Thyroid gland (tissue), 4 donors: ENCODE results near the gene RARB. TPM values are rescaled to one million over a fixed set of nuclear protein-coding genes. Genes with fewer than 3 reads are reported as not detected.

Experiments
- DNase-seq, 2 donors: peaks; one replicate each; pipeline ENCODE4 v3.0.0-alpha.2; 2019
- H3K27ac ChIP-seq, 3 donors: fragments of 200-600 bp; sonication (generic); 1 replicate in 2 of 3; 2 replicates in 1 of 3; pipeline ENCODE4 v1.5.1; 2016 to 2019; ENCODE audit warnings: mild to moderate bottlenecking in 1 of 3, moderate library complexity in 1 of 3
- H3K27me3 ChIP-seq: fragments of 200-600 bp; sonication (generic); one replicate; pipeline ENCODE4 v1.5.1; 2019
- H3K36me3 ChIP-seq, 2 donors: fragments of 200-600 bp; sonication (generic); one replicate each; pipeline ENCODE4 v1.5.1; 2016 to 2019
- H3K4me1 ChIP-seq, 2 donors: fragments of 200-600 bp; sonication (generic); one replicate each; pipeline ENCODE4 v1.5.1; 2017 to 2019
- H3K4me3 ChIP-seq, 3 donors: fragments of 200-600 bp; sonication (generic); replicated peaks in 1 of 3; 1 replicate in 2 of 3; 2 replicates in 1 of 3; pipeline ENCODE4 v1.5.1; 2016; ENCODE audit warnings: mild to moderate bottlenecking in 1 of 3
- H3K9me3 ChIP-seq: fragments of 200-600 bp; sonication (generic); one replicate; pipeline ENCODE4 v1.5.1; 2017
- CTCF ChIP-seq, 6 experiments: fragments of 200-600 bp in 3 of 6; fragments of 450-650 bp in 3 of 6; sonication (generic) in 3 of 6; IDR thresholded peaks; one replicate each; pipeline ENCODE4 v1.5.1; 2016 to 2019; ENCODE audit warnings: antibody characterized with exemption in 6 of 6, mild to moderate bottlenecking in 2 of 6, inconsistent platforms in 1 of 6, moderate library complexity in 1 of 6
- POLR2A ChIP-seq, 2 donors: fragments of 450-650 bp; IDR thresholded peaks; one replicate each; pipeline ENCODE4 v1.6.1; 2017; ENCODE audit warnings: antibody characterized with exemption in 2 of 2, mild to moderate bottlenecking in 2 of 2, moderate library complexity in 1 of 2
- WGBS, 2 donors: methylation state at CpG; one replicate each; pipeline ENCODE4 v1.1.5; 2017; 5-methylcytosine and 5-hydroxymethylcytosine counted together
- intact Hi-C: fragments of 100-400 bp; cut with DNase I; formaldehyde crosslinking; loops from one replicate; pipeline ENCODE4 v1.15.1; 2023
- small RNA-seq: library from RNA; depleted of rRNA; stranded (forward); fragments of <200 nt; gene quantifications from one replicate; pipeline ENCODE3, GENCODE V24; 2016
- total RNA-seq, 4 donors: library from RNA; depleted of rRNA; stranded (reverse); fragments of >200 nt; gene quantifications; one replicate each; pipeline ENCODE4 v1.2.3, GENCODE V29; 2016

Gene RARB
- total RNA-seq, 4 donors from 2014 or later = 13.6 to 31.5 (median 20.5) TPM

- Histone ChIP-seq H3K4me3 (no peak overlapping the region), H3K36me3 (peaks cover 9 to 21% of the 10 kb centered on the region in 2 donors), H3K4me1 (no peaks in the 10 kb centered on the region), H3K27ac (no peak overlapping the region), H3K27me3 (no peaks in the 10 kb centered on the region), H3K9me3 (no peaks in the 10 kb centered on the region)
- TF ChIP-seq CTCF (IDR thresholded peaks at IDR 0.05) (no peak), POLR2A (IDR thresholded peaks at IDR 0.05) (no peak)
- DNase-seq = no peak
- 89 to 96% methylated on average over 3 of the region's 3 CpGs for WGBS, 2 donors
- intact Hi-C loops = no loop called here
These were observed 205.9 kb downstream of the RARB start for GRCh38 chr3:25633919-25634318.

DNA sequence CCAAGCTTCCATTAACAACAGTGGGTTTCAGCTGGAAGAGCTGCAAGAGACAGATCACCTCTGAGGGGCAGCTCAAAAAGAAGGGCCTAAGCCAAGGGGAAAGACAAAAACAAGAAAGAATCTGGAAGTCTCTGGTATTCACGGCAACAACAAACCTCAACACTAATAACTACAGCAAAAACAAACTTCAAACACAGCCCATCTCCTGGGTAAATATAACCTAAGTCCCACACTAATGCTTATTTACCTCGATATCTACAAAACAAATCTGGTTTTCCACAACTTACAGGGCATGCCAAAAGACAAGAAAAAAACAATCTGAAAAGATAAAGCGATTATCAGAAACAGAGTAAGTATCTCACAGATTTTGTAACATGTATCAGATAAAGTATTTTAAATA is 207.0 kb downstream of the RARB start:
- intact Hi-C loops = no loop called here
- no peaks in the 10 kb centered on the region for H3K27me3 ChIP-seq
- H3K4me1 ChIP-seq = no peaks in the 10 kb centered on the region
- H3K27ac ChIP-seq = no peak overlapping the region
- H3K9me3 ChIP-seq = no peaks in the 10 kb centered on the region
- DNase-seq = no peak
- no peak overlapping the region for H3K4me3 ChIP-seq
- peaks cover 9 to 14% of the 10 kb centered on the region in 2 donors for H3K36me3 ChIP-seq
- WGBS, 2 donors = 77 to 85% methylated on average over 3 of the region's 3 CpGs
- no peak for TF ChIP-seq CTCF (IDR thresholded peaks at IDR 0.05)
- no peak for TF ChIP-seq POLR2A (IDR thresholded peaks at IDR 0.05)

Small RNA genes lying within 50 kb of the gene (small RNA-seq; reads per million reads assigned to genes)
- gene RF01161 = not detected
- not detected for gene RF02271

Other genes with a start within 250 kb of the RARB start
- 100 to 1,000 TPM; 109 to 180 (median 131) TPM for gene TOP2B, start 236.6 kb downstream of the RARB start, total RNA-seq